Tibial nerve (tissue), 4 donors: ENCODE results near the gene OR2F1. TPM values are rescaled to one million over a fixed set of nuclear protein-coding genes. Genes with fewer than 3 reads are reported as not detected.

Experiments used
- DNase-seq, 2 donors: peaks; one replicate each; pipeline ENCODE4 v3.0.0-alpha.2; 2019; ENCODE audit warnings: low spot score in 2 of 2
- H3K27ac ChIP-seq, 4 donors: fragments of 200-600 bp; sonication (generic) in 3 of 4; one replicate each; pipeline ENCODE4 v1.5.1; 2017 to 2019; ENCODE audit warnings: mild to moderate bottlenecking in 1 of 4
- H3K27me3 ChIP-seq, 2 donors: fragments of 200-600 bp; sonication (generic) in 1 of 2; one replicate each; pipeline versions ENCODE4 v1.5.1 to v1.6.0; 2017 to 2019
- H3K36me3 ChIP-seq, 3 donors: fragments of 200-600 bp; sonication (generic); one replicate each; pipeline ENCODE4 v1.5.1; 2018 to 2019
- H3K4me1 ChIP-seq, 4 donors: fragments of 200-600 bp; sonication (generic) in 3 of 4; one replicate each; pipeline ENCODE4 v1.5.1; 2017 to 2019
- H3K4me3 ChIP-seq, 4 donors: fragments of 200-600 bp; sonication (generic) in 3 of 4; one replicate each; pipeline ENCODE4 v1.5.1; 2017 to 2019; ENCODE audit warnings: mild to moderate bottlenecking in 1 of 4, moderate library complexity in 1 of 4
- H3K9me3 ChIP-seq, 4 donors: fragments of 200-600 bp; sonication (generic) in 3 of 4; one replicate each; pipeline ENCODE4 v1.5.1; 2017 to 2019
- CTCF ChIP-seq, 5 experiments: fragments of 200-600 bp in 3 of 5; fragments of 450-650 bp in 2 of 5; sonication (generic) in 3 of 5; IDR thresholded peaks; one replicate each; pipeline ENCODE4 v1.5.1; 2016 to 2019; ENCODE audit warnings: antibody characterized with exemption in 5 of 5, mild to moderate bottlenecking in 3 of 5, moderate library complexity in 2 of 5
- EP300 ChIP-seq, 2 donors: sonication (generic); formaldehyde crosslinking; IDR thresholded peaks; one replicate each; pipeline ENCODE4 v1.6.1; 2017; ENCODE audit warnings: antibody characterized with exemption in 2 of 2, mild to moderate bottlenecking in 1 of 2
- POLR2A ChIP-seq, 2 donors: fragments of 450-650 bp; IDR thresholded peaks; one replicate each; pipeline ENCODE4 v1.6.1; 2017; ENCODE audit warnings: antibody characterized with exemption in 2 of 2, mild to moderate bottlenecking in 2 of 2, moderate library complexity in 2 of 2
- WGBS, 2 donors: methylation state at CpG; one replicate each; pipeline ENCODE4 v1.1.5; 2018; 5-methylcytosine and 5-hydroxymethylcytosine counted together
- total RNA-seq, 4 donors: library from RNA; depleted of rRNA; stranded (reverse); fragments of >200 nt; gene quantifications; one replicate each; pipeline ENCODE4 v1.1.0, GENCODE V29; 2016

The OR2F1 gene
- total RNA-seq, 4 donors from 2014 or later = not detected

- H3K27me3 ChIP-seq = no peaks in the 10 kb centered on the region
- H3K4me1 ChIP-seq = no peaks in the 10 kb centered on the region
- no peak for DNase-seq
- H3K36me3 ChIP-seq = no peaks in the 10 kb centered on the region
- no peak overlapping the region for H3K27ac ChIP-seq
- H3K4me3 ChIP-seq = no peak overlapping the region
- 77 to 82% methylated on average over 4 of the region's 4 CpGs for WGBS, 2 donors
- no peaks in the 10 kb centered on the region for H3K9me3 ChIP-seq
- TF ChIP-seq EP300 (IDR thresholded peaks at IDR 0.05) (no peak), CTCF (IDR thresholded peaks at IDR 0.05) (no peak), POLR2A (IDR thresholded peaks at IDR 0.05) (no peak)
Observed at GRCh38 chr7:143967398-143967797, 12.8 kb downstream of the OR2F1 start.

GRCh38 chr7:143973870-143974416 is 19.3 kb downstream of the OR2F1 start:
- no peak for DNase-seq
- no peaks in the 10 kb centered on the region for H3K9me3 ChIP-seq
- H3K4me3 ChIP-seq = no peak overlapping the region
- no peaks in the 10 kb centered on the region for H3K4me1 ChIP-seq
- H3K36me3 ChIP-seq = no peaks in the 10 kb centered on the region
- 57 to 68% methylated on average over 4 of the region's 4 CpGs for WGBS, 2 donors
- H3K27ac ChIP-seq = no peak overlapping the region
- TF ChIP-seq POLR2A (IDR thresholded peaks at IDR 0.05) (no peak), CTCF (IDR thresholded peaks at IDR 0.05) (no peak), EP300 (IDR thresholded peaks at IDR 0.05) (no peak)
- no peaks in the 10 kb centered on the region for H3K27me3 ChIP-seq

GRCh38 chr7:143974459-143974858 is 19.8 kb downstream of the OR2F1 start:
- TF ChIP-seq EP300 (IDR thresholded peaks at IDR 0.05) (no peak), CTCF (IDR thresholded peaks at IDR 0.05) (no peak), POLR2A (IDR thresholded peaks at IDR 0.05) (no peak)
- 74 to 78% methylated on average over 4 of the region's 4 CpGs for WGBS, 2 donors
- Histone ChIP-seq H3K36me3 (no peaks in the 10 kb centered on the region), H3K4me1 (no peaks in the 10 kb centered on the region), H3K27me3 (no peaks in the 10 kb centered on the region), H3K27ac (no peak overlapping the region), H3K9me3 (no peaks in the 10 kb centered on the region), H3K4me3 (no peak overlapping the region)
- DNase-seq = no peak

- 48 to 80% methylated on average over 1 of the region's 1 CpG for WGBS, 2 donors
- Histone ChIP-seq H3K4me3 (no peak overlapping the region), H3K36me3 (no peaks in the 10 kb centered on the region), H3K9me3 (no peaks in the 10 kb centered on the region), H3K27me3 (no peaks in the 10 kb centered on the region), H3K27ac (no peak overlapping the region), H3K4me1 (no peaks in the 10 kb centered on the region)
- TF ChIP-seq CTCF (IDR thresholded peaks at IDR 0.05) (no peak), POLR2A (IDR thresholded peaks at IDR 0.05) (no peak), EP300 (IDR thresholded peaks at IDR 0.05) (no peak)
- DNase-seq = no peak
Observed at GRCh38 chr7:143975617-143976016, 21.0 kb downstream of the OR2F1 start.

- Histone ChIP-seq H3K36me3 (no peaks in the 10 kb centered on the region), H3K4me3 (no peak overlapping the region), H3K9me3 (no peaks in the 10 kb centered on the region), H3K27me3 (no peaks in the 10 kb centered on the region), H3K4me1 (no peaks in the 10 kb centered on the region), H3K27ac (no peak overlapping the region)
- no peak for DNase-seq
- WGBS, 2 donors = 64 to 68% methylated on average over 2 of the region's 2 CpGs
- TF ChIP-seq POLR2A (IDR thresholded peaks at IDR 0.05) = no peak
- TF ChIP-seq CTCF (IDR thresholded peaks at IDR 0.05) = no peak
- TF ChIP-seq EP300 (IDR thresholded peaks at IDR 0.05) = no peak
Observed at GRCh38 chr7:143978585-143978984, 23.9 kb downstream of the OR2F1 start.
